DND-41 (cell line): ENCODE measurements around the gene RIC8A.

ENCODE experiments used
- ATAC-seq: fragments of 200-7000 bp; cut with Tn5 transposase; 3 replicates; pipeline ENCODE4 v1.9.1; 2021; ENCODE audit warnings: low read depth; ENCODE audit not compliant: insufficient read depth
- DNase-seq: peaks from one replicate; pipeline ENCODE4 v3.0.0-alpha.2; 2020
- H2AFZ ChIP-seq: 2 replicates; pipeline ENCODE4 v1.6.0; 2012; ENCODE audit warnings: low read depth, low read length
- H3K27ac ChIP-seq: 2 replicates; pipeline ENCODE4 v1.5.1; 2012; ENCODE audit warnings: low read length, inconsistent platforms
- H3K27me3 ChIP-seq: fragments of 200-600 bp; sonication (generic); 2 replicates; pipeline ENCODE4 v1.6.0; 2012; ENCODE audit warnings: low read length, mild to moderate bottlenecking, inconsistent platforms; ENCODE audit not compliant: insufficient read depth, poor library complexity
- H3K36me3 ChIP-seq: 2 replicates; pipeline ENCODE4 v1.5.1; 2012; ENCODE audit warnings: low read length, inconsistent platforms; ENCODE audit not compliant: insufficient read depth
- H3K4me1 ChIP-seq: 2 replicates; pipeline ENCODE4 v1.5.1; 2012; ENCODE audit warnings: mild to moderate bottlenecking, low read length; ENCODE audit not compliant: insufficient read depth
- H3K4me2 ChIP-seq: 2 replicates; pipeline ENCODE4 v1.6.0; 2012; ENCODE audit warnings: mild to moderate bottlenecking, moderate library complexity, low read length, inconsistent platforms; ENCODE audit not compliant: insufficient read depth
- H3K4me3 ChIP-seq, 2 experiments: fragments of 200-600 bp in 1 of 2; shearing (Covaris generic) in 1 of 2; 2 replicates each; pipeline ENCODE4 v1.5.1; 2012 to 2016; ENCODE audit warnings: inconsistent platforms in 2 of 2, low read length in 2 of 2, mild to moderate bottlenecking in 2 of 2, low read depth in 1 of 2, moderate library complexity in 1 of 2
- H3K79me2 ChIP-seq: 2 replicates; pipeline ENCODE4 v1.6.0; 2012; ENCODE audit warnings: low read length, inconsistent platforms; ENCODE audit not compliant: insufficient read depth
- H3K9ac ChIP-seq: 2 replicates; pipeline ENCODE4 v1.6.0; 2012; ENCODE audit warnings: low read depth, mild to moderate bottlenecking, inconsistent platforms, low read length, moderate library complexity
- H3K9me3 ChIP-seq: 2 replicates; pipeline ENCODE4 v1.5.1; 2012; ENCODE audit warnings: low read length, moderate library complexity, mild to moderate bottlenecking, inconsistent platforms; ENCODE audit not compliant: insufficient read depth, severe bottlenecking
- H4K20me1 ChIP-seq: 2 replicates; pipeline ENCODE4 v1.6.0; 2012; ENCODE audit warnings: low read length; ENCODE audit not compliant: insufficient read depth
- EZH2 ChIP-seq: IDR thresholded peaks from 3 replicates; pipeline ENCODE4 v1.6.1; 2012; ENCODE audit warnings: borderline replicate concordance, low read depth, mild to moderate bottlenecking, moderate library complexity, low read length, inconsistent platforms; ENCODE audit not compliant: severe bottlenecking
- TF ChIP-seq, protein P1 (sequence below): IDR thresholded peaks from 2 replicates; pipeline ENCODE4 v1.5.1; 2012; ENCODE audit warnings: borderline replicate concordance, low read length, moderate library complexity, mild to moderate bottlenecking; ENCODE audit not compliant: poor library complexity, severe bottlenecking; ENCODE audit errors: extremely low read depth

The RIC8A gene

DNA sequence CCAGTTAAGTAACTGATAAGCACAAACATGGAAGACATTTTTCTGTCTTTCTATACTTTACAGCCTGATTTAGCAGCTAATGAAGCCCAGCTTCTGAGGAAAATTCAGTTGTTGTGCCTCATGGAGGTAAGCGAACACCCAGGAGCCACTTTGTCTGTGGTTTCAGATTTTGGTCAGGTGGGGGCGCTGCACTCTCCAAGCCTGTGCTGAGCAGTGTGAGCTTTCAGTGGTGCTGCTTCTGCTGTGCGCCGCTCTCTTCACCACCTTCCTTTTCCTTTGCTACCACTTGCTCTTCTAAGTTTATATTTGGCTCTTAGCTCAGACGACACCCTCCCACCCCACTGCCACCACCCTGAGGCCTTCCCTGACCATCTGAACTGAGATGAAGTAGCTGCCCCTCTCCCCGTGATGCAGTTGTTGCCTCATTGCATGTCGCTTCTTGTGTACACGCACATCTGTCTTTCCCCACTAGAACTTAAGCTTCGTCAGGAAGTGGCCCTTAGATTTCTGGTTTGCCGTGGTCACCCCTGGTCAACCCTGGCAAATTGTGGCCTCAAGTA lies 43.3 kb downstream of the RIC8A start:
- Histone ChIP-seq H3K4me2 (no peak overlapping the region), H3K9ac (no peak overlapping the region), H4K20me1 (peaks cover 5% of the 10 kb centered on the region; the same call in 1 of the 2 replicates), H3K4me1 (no peaks in the 10 kb centered on the region), H3K79me2 (0 out of 2 replicates have a peak, but pooled peaks cover 2% of the 10 kb centered on the region), H3K9me3 (no peaks in the 10 kb centered on the region), H3K36me3 (peaks cover 81% of the 10 kb centered on the region), H2AFZ (no peak overlapping the region), H3K4me3 (no peak overlapping the region), H3K27me3 (no peaks in the 10 kb centered on the region), H3K27ac (0 out of 2 replicates have a peak overlapping the region, but pooled peaks have one; percentile 2)
- no peak for TF ChIP-seq EZH2
- TF ChIP-seq, protein P1, sequence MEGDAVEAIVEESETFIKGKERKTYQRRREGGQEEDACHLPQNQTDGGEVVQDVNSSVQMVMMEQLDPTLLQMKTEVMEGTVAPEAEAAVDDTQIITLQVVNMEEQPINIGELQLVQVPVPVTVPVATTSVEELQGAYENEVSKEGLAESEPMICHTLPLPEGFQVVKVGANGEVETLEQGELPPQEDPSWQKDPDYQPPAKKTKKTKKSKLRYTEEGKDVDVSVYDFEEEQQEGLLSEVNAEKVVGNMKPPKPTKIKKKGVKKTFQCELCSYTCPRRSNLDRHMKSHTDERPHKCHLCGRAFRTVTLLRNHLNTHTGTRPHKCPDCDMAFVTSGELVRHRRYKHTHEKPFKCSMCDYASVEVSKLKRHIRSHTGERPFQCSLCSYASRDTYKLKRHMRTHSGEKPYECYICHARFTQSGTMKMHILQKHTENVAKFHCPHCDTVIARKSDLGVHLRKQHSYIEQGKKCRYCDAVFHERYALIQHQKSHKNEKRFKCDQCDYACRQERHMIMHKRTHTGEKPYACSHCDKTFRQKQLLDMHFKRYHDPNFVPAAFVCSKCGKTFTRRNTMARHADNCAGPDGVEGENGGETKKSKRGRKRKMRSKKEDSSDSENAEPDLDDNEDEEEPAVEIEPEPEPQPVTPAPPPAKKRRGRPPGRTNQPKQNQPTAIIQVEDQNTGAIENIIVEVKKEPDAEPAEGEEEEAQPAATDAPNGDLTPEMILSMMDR, result peak; percentile 73
- ATAC-seq (peak; percentile 88), DNase-seq (peak; percentile 70)

DNA sequence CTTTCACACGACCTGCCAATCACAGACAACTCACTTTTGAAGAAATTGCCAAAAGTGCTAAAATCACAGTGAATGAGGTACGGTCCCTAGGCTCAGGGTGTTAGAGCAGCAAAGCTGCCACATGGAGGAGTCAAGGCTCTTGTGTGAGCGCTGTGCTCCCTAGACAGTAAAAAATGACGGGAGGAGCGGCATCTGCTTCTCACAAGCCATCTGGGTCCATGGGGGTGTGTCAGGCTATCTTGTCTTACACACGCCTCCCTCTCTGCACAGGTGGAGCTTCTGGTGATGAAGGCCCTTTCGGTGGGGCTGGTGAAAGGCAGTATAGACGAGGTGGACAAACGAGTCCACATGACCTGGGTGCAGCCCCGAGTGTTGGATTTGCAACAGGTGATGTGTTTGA lies 44.0 kb downstream of the RIC8A start:
- H3K27me3 ChIP-seq, result no peaks in the 10 kb centered on the region

DNA sequence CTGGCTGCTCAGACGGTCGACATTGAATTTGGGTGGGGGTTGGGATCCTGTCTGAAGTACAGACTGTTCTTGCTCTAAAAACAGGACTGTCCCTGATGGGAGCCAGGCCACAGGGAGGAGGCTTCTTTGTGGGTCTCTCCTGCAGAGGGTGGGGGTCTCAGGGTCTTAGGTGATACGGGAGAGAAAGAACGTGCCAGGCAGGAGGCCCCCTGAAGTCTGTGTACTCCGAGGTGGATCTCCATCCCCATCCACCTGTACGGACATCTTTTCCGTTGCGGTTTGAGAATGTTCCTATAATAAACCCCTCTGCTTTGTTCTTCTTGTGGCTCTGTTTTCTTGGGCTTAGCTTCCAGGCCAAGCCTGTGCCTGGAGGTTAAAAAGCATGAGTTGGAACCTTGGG lies 45.2 kb downstream of the RIC8A start:
- H3K9ac ChIP-seq, result no peak overlapping the region
- no peak for TF ChIP-seq EZH2
- TF ChIP-seq, protein P1, result no peak
- no peak overlapping the region for H3K4me2 ChIP-seq
- H2AFZ ChIP-seq, result no peak overlapping the region
- H3K9me3 ChIP-seq, result no peaks in the 10 kb centered on the region
- H3K4me3 ChIP-seq, result no peak overlapping the region
- H3K4me1 ChIP-seq, result no peaks in the 10 kb centered on the region
- H3K79me2 ChIP-seq, result 0 out of 2 replicates have a peak, but pooled peaks cover 2% of the 10 kb centered on the region
- DNase-seq (no peak), ATAC-seq (no peak)
- peaks cover 62% of the 10 kb centered on the region for H3K36me3 ChIP-seq
- H3K27me3 ChIP-seq, result no peaks in the 10 kb centered on the region
- no peak overlapping the region for H3K27ac ChIP-seq
- peaks cover 5% of the 10 kb centered on the region; the same call in 1 of the 2 replicates for H4K20me1 ChIP-seq

More for the DNA sequence above, 44.0 kb downstream of the RIC8A start:
- H2AFZ ChIP-seq, result no peak overlapping the region
- 0 out of 2 replicates have a peak, but pooled peaks cover 2% of the 10 kb centered on the region for H3K79me2 ChIP-seq
- peaks cover 73% of the 10 kb centered on the region for H3K36me3 ChIP-seq
- TF ChIP-seq, protein P1, result peak; percentile 21
- TF ChIP-seq EZH2, result no peak
- H3K4me3 ChIP-seq, result no peak overlapping the region
- H3K9ac ChIP-seq, result no peak overlapping the region
- no peaks in the 10 kb centered on the region for H3K9me3 ChIP-seq
- no peak for ATAC-seq
- no peak overlapping the region for H3K27ac ChIP-seq
- H3K4me1 ChIP-seq, result no peaks in the 10 kb centered on the region
- H4K20me1 ChIP-seq, result peaks cover 5% of the 10 kb centered on the region; the same call in 1 of the 2 replicates
- DNase-seq, result no peak
- H3K4me2 ChIP-seq, result no peak overlapping the region
